Uterus (tissue), 2 donors: ENCODE measurements around the gene TLE2.

Source experiments
- POLR2A ChIP-seq, 2 donors: fragments of 450-650 bp; IDR thresholded peaks; one replicate each; pipeline ENCODE4 v1.6.1; 2016; ENCODE audit warnings: antibody characterized with exemption in 2 of 2, mild to moderate bottlenecking in 1 of 2, moderate library complexity in 1 of 2
- TF ChIP-seq, protein P1 (sequence below), 4 experiments: fragments of 200-600 bp in 2 of 4; fragments of 450-650 bp in 2 of 4; sonication (generic) in 2 of 4; IDR thresholded peaks; one replicate each; pipeline ENCODE4 v1.5.1; 2016 to 2019; ENCODE audit warnings: antibody characterized with exemption in 4 of 4, mild to moderate bottlenecking in 2 of 4, moderate library complexity in 1 of 4

DNA sequence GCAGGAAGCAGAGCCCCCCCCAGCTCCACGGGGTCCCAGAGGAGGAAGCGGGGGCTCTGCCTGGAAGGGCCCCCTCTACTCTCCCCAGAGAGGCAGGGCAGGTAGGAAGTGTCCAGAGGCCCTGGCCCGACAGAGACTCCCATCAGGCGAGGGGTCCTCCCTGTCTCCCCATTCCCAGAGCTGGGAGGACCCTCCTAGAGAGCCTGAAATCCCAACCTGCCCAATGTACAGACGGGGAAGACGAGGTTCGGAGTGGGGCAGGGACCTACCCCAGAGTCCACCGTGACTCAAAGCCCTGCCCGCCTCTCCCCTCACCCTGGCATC is 1.1 kb downstream of the TLE2 start:
- TF ChIP-seq, protein P1, sequence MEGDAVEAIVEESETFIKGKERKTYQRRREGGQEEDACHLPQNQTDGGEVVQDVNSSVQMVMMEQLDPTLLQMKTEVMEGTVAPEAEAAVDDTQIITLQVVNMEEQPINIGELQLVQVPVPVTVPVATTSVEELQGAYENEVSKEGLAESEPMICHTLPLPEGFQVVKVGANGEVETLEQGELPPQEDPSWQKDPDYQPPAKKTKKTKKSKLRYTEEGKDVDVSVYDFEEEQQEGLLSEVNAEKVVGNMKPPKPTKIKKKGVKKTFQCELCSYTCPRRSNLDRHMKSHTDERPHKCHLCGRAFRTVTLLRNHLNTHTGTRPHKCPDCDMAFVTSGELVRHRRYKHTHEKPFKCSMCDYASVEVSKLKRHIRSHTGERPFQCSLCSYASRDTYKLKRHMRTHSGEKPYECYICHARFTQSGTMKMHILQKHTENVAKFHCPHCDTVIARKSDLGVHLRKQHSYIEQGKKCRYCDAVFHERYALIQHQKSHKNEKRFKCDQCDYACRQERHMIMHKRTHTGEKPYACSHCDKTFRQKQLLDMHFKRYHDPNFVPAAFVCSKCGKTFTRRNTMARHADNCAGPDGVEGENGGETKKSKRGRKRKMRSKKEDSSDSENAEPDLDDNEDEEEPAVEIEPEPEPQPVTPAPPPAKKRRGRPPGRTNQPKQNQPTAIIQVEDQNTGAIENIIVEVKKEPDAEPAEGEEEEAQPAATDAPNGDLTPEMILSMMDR (IDR thresholded peaks at IDR 0.05): no peak
- TF ChIP-seq POLR2A (IDR thresholded peaks at IDR 0.05): no peak
